HL-60 (cell line): Measurements from ENCODE around the gene DNAH1.

Experiments
- CTCF ChIP-seq: IDR thresholded peaks from one replicate; pipeline ENCODE4 v1.5.1; 2011; ENCODE audit warnings: low read length, control low read depth, inconsistent platforms; ENCODE audit not compliant: insufficient read depth
- POLR2AphosphoS5 ChIP-seq: IDR thresholded peaks from 2 replicates; pipeline ENCODE4 v1.6.1; 2012; ENCODE audit warnings: low read depth
- REST ChIP-seq: IDR thresholded peaks from 2 replicates; pipeline ENCODE4 v1.6.1; 2012; ENCODE audit warnings: low read depth; ENCODE audit not compliant: insufficient replicate concordance

- no peak for TF ChIP-seq REST
- TF ChIP-seq CTCF, result no peak
- no peak for TF ChIP-seq POLR2AphosphoS5
Observed at GRCh38 chr3:52422669-52423068, 106.5 kb downstream of the DNAH1 start.
